NCI-H2227 (cell line): ENCODE measurements around the gene ENTHD1.
"Not testable (repeated sequence)": the region's sequence is repeated elsewhere in the genome, so short reads cannot be mapped to it uniquely, and the experiment has no call there.

Experiments used
- DNase-seq: peaks from one replicate; lab custom pipeline; 2025; ENCODE audit not compliant: unreplicated experiment; lab: John Stamatoyannopoulos, UW

ENTHD1 gene

DNA sequence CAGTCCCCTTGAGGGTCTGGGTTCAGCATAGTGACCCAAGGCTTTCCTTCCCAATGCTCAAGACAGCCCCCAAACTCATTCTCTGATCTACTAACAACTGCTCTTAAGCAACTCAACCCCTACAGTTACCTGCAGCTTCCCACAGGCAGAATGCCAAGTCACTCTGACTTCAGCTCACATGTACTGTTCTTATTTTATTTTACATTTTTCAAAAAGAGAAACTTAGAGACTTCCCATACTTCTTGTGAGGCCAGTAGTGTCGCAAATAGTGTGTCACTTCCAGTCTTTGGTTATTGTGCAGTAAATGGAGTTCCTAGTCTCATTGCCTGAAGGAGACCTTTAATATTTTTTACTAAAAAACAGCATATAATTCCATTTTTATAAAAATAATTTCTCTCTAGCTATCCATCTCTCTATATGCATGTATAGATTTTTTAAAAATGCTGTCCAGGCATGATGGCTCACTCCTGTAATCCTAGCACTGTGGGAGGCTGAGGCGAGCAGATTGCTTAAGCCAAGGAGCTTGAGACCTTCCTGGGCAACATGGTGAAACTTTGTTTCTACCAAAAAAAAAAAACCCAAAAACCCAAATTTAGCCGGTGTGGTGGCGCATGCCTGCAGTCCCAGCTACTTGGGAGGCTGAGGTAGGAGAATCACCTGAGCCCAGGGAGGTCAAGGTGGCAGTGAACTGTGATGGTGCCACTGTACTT, 41.8 kb downstream of the ENTHD1 start:
- DNase-seq: no peak

DNA sequence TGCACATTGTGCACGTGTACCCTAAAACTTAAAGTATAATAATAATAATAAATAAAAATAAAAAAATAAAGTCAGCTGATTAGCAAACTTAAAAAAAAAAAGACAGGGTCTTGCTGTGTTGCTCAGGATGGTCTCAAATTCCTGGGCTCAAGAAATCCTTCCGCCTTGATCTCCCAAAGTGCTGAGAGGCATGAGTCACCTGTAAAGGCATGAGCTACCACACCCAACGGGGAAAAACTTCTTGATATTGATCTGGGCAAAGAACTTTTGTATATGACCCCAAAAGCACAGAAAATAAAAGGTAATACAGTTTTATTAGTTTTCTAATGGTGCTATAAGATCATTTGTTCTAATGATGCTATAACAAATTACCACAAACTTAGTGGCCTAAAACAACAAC, 46.1 kb downstream of the ENTHD1 start:
- no peak for DNase-seq

DNA sequence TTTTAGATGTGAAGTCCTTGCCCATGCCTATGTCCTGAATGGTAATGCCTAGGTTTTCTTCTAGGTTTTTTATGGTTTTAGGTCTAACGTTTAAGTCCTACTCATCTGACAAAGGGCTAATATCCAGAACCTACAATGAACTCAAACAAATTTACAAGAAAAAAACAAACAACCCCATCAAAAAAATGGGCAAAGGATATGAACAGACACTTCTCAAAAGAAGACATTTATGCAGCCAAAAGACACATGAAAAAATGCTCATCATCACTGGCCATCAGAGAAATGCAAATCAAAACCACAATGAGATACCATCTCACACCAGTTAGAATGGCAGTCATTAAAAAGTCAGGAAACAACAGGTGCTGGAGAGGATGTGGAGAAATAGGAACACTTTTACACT, 47.0 kb downstream of the ENTHD1 start:
- not testable (repeated sequence) for DNase-seq

DNA sequence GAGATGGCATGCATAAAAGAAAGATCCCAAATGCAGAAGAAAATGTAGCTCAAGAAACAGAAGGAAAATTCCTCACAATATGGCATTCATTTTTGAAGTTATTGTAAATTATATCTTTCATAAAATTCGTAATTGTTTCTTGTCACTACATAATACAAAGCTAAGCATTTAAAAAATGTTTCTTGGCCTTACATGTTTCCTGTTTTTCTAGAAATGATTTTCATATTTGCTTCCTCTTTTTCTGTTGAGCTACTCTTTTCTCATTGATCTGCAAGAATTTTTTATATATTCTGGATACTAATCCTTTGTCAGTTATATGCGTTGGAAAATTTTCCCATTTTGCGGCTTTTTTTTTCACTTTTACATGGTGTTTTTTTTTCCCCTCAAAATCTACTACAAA, 48.0 kb downstream of the ENTHD1 start:
- no peak for DNase-seq

DNA sequence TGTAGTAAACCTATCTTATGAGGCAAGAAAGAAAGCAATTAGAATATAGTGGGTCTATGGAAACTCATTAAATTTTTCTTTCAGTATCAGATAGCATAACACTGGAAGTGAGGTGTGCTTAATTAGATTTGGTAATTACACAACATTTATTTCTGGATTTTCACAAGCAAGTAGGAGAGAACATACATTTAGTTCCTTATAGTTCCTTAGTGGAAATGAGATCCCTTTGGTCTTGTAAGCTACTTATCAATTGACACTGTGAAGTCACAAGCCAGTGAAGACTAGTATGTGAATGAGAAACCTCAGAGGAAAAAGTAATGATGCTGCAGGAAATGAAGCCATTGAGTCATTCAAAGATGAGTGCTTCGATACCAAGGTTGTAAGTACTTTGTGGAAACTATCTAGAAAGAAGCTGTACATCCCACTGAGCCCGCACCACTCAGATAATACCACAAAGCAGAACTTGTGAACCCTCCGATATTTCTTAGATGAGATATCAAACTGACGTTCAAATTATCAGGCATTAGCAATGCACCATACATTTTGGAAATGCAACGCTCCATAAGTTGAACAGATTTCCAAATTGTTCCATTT, 53.5 kb downstream of the ENTHD1 start:
- no peak for DNase-seq

DNA sequence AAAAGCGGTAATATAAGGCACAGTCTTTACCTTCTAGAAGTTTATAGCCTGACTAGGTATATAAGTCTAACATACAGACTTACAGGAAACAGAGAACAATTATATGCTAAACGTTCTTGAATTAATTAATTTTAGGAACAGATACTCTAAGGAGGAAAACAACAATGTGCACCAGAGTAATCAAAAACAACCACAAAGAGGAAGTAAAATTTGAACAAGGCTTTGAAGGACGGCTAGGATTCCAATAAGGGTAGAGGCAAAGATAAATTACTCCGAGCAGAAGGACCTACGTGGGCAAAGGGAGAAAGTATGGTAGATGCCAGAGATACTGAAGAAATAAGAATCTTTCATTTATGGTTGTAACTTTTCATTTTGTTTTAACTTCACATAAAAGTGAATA, 54.4 kb downstream of the ENTHD1 start:
- DNase-seq: no peak

DNA sequence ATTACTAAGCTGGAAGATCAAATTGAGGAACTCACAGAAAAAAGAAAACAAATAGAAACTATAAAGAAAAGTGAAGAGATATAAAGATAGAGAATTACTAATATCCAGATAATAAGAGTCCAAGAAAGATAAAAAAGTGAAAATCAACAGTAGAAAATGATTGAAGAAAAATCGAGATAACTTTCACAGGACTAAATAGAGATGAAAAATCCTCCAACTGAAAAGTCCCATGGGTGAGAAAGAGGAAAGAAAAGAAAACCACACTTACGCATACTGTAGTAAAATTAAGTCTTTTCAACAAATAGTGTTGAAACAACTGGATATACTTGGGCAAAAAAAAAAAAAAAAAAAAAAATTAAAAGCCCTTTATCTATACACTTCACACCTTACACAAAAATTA, 60.0 kb downstream of the ENTHD1 start:
- DNase-seq: no peak

DNA sequence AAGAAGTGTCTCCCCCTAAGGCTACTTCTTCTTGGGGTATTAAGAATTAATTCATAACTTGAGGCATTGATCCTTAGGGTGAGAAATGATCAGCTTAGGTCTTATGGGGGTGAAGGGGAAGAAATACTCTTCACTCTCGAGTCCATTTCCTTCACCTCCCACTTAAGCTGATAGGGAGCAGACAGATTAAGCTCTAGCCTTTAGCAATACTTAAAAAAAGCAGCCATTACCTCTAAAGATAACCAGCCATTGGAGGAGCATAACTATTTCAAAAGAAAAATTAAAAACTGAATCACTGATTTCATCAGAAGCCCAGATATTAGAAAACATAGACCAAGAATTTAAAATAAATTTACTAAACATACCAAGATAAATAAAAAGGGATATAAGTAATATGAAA, 60.5 kb downstream of the ENTHD1 start:
- DNase-seq: no peak

DNA sequence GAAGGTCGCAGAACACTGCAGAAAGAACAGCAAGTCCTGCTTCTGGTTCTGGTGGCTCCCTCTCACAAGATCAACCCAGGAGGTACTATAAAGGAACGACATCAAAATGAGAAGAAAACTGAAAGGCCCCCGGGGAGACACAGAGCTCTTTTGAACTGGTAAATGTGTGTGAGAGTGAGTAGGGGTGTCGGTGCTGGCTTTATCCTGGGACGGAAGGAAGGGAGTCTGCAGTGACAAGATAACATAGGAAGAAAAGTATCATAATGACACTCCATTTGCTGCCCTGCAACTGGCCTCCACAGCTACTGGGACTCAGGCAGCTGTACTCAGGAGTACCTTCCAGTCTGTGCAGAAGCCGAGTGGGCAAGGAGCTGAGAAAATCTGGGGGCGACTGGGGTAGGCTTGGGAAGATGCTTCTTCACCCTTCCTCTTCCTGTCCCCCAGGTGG, 60.9 kb downstream of the ENTHD1 start:
- no peak for DNase-seq

DNA sequence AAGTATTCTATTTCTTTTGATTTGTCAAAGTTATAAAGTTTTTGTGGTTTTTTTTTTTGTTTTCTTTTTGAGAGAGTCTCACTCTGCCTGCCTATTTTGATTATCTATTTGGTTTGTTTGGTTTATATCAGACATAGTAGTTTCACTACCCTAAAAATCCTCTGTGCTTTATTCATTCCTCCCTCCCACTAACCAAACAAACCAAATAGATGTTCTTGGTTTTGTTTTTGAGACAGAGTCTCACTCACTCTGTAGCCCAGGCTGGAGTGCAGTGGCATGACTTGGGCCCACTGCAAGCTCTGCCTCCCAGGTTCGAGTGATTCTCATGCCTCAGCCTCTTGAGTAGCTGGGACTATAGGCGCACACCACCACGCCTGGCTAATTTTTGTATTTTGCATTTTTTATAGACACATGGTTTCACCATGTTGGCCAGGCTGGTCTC, 67.9 kb downstream of the ENTHD1 start:
- no peak for DNase-seq

DNA sequence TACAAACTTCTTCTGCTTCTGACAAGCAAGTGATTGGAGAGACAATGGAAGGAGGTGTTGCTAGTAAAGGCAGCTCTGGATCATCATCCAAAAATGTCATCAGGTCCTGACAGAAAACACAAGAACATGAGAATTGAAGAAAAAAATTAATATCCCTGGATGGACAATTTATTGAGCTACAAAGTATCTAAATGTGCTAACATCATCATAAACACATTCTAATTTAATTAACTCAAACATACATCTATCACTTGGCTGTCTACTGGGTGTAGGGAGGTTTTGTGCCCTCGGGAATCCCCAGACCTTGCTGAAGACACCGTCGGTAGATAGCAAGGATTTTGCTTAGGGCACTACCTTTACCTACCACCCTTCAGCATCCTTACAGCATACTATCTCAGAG, 72.6 kb downstream of the ENTHD1 start:
- DNase-seq: no peak

DNA sequence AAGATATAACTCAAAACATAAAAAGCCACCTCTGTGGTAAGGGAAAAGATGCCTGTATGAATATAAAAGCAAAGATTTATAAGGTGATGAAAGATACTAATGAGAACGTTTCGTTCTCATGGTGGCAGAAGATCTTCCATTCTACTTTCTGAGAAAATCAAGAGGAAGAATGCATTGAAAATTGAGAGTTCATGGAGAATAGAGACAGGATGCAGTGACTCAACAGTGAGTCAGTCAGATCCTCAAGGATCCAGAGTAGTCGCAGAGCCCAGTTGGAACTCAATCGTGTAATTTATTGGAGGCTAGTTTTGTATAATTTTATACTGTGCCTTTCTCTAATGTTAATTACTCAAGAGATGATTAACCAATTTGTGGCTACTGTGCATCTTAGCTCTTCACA, 73.3 kb downstream of the ENTHD1 start:
- DNase-seq: no peak

DNA sequence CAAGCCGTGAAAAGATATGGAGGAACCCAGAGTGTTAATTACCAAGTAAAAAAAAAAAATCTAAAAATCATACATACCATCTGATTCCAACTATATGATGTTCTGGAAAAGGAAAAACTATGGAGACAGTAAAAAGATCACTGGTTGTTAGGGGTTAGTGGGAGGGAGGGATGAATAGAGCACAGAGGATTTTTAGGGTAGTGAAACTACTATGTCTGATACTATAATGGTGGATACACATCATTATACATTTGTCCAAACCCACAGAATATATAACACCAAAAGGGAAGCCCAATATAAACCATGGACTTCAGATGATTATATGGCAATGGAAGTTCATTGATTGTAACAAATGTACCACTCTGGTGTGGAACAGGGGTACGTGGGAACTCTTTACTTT, 74.1 kb downstream of the ENTHD1 start:
- no peak for DNase-seq

DNA sequence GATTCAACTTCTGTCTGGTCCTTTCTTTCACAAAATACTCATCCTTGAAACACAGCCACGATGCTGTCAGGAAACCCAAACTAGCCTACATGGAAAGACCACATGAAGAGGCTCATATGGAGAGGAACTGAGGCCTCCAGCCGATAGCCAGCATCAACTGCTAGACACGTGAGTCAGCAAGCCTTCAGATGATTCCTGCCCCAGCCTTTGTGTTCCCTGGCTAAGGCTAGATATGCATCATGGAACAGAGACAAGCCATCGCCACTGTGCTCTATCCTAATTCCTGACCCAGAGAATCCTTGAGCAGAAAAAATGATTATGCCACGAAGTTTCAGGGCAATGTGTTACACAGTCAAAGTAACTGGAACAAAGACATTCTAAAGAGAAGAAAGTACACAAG, 75.5 kb downstream of the ENTHD1 start:
- no peak for DNase-seq

DNA sequence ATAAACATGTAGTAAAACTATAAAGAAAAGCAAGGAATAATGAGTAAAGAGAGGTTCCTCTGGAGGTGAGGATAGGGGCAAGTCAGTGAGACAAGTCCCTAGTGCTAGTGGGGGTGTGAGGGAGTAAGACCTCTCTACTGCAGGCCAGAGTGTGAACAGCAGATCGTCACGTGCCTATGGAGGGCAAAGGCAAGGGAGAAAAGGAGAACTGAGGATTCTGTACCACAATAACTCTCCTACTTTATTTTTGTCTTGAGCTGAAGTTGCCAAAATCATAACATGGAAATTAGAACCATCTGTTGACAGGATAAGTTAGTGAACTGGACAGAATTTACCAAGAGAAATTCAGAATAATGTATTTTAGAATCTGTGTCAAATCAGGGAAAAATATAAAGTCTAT, 77.6 kb downstream of the ENTHD1 start:
- no peak for DNase-seq

DNA sequence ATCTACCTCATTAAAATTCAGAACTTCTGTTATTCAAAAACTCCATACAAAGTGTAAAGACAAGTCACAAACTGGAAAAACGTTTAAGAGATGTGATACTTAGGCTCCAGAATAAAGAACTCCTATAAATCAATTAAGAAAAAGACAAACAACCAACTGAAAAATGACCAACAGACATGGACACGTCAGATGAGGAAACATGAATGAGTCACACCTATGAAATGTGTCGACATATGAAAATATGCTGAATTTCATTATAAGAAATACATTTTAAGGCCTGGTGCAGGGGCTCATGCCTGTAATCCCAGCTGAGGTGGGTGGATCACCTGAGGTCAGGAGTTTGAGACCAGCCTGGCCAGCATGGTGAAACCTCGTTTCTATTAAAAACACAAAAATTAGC, 78.7 kb downstream of the ENTHD1 start:
- no peak for DNase-seq

DNA sequence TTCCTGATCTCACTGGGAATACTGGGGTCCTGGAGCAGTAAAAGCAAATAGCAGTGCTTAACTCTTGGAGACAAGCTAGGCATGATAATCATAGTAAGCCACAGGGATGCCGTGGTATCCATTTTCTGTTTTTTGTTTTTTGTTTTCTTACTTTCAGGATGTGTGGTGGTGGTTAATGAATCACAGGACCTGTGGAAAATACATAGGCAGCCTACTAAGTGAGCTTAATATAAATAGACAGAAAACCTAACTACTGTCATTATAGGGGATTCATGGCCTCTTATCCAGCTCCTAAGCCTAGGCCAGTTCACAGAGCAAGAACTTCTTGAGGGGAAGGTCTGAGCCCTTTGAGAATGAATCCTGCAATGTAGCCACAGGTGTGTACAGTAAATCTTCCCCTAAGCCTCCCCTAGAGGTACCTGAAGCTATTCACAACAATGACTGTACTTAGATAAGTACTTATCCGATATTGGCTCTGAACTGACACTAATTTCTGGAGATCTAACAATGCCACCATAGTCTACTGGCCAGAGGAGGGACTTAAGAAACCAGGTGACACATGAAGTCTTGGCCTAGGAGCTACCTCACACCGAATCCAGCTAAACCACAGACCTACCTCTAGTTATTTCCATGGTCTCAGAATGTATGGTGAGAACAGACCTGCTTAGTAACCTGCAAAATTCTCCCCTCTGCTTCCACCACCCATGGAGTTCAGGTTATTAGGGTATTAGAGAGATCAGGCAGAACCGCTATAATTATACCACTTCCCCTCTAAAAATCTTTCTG, 83.6 kb downstream of the ENTHD1 start:
- no peak for DNase-seq

DNA sequence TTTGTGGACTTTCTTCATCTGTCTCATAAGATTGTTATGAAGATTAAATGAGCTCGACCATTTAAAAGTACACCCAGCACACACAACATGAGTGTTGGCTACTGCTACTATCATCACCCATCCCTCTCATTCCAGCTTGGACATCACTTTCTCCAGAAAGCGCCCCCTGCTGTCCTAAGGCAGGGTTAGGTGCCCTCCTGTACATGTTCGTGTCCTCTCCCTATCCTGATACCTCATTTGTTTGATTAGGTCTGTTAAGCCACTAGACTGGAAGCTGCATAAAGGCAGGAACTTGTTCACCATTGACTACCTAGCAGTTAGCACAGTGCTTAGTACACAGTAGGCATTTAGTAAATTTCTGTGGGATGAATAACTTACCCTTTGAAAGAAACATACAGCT, 85.5 kb downstream of the ENTHD1 start:
- no peak for DNase-seq

DNA sequence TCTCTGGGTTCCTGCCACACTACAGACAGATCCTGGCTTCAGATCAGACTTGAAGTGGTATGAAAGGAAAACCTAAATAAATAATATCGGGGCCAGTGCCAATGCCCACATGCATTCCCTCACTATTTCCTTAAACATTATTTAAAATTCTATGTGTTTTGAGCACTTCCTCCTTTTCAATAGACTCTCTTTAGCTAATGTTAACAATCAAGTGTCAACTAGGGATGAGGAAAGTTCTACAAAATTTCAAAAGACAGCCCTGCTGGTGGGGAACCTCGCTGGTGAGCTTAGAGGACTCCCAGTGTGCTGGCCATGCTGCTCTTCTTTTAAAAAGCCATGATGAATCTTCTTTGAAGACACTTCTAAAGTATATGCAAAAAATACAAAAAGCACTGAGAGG, 87.5 kb downstream of the ENTHD1 start:
- no peak for DNase-seq

DNA sequence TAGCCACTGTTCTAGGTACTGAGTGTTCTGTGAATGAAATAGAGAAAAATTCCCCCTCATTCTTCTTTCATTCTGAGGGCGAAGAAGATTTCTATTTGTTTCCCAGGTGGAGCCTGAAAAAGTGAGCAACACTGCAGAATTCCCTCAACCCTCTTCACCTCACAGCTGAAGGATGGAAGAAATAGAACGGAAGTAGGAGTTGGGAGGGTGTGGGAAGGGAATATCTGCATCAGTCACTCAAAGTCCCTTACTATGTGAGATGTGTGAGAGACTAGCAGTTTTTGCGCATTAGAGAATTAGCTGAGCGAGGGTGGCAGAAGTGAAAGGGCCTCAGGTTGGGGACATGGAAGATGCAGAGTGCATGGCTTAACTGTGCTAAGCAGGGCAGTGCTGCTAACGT, 88.4 kb downstream of the ENTHD1 start:
- DNase-seq: no peak

DNA sequence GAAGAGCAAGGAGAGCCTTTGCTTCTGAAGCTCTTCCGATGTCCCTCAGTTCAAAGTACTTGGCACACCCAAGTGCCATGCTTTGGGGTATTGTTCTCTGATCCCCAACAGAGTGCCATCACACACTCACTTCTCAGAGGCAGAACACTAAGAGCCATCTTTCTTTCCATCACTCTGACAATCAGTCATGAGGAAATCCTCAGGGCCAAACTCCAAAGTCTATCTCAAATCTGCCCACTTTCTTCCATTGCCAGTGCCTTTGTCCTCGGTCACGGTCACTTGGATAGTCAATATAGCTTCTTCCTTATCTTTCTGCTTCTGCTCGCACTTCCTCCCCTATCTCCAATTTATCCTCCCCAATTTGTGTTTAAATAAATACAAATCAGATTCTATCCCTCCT, 90.9 kb downstream of the ENTHD1 start:
- DNase-seq: no peak

DNA sequence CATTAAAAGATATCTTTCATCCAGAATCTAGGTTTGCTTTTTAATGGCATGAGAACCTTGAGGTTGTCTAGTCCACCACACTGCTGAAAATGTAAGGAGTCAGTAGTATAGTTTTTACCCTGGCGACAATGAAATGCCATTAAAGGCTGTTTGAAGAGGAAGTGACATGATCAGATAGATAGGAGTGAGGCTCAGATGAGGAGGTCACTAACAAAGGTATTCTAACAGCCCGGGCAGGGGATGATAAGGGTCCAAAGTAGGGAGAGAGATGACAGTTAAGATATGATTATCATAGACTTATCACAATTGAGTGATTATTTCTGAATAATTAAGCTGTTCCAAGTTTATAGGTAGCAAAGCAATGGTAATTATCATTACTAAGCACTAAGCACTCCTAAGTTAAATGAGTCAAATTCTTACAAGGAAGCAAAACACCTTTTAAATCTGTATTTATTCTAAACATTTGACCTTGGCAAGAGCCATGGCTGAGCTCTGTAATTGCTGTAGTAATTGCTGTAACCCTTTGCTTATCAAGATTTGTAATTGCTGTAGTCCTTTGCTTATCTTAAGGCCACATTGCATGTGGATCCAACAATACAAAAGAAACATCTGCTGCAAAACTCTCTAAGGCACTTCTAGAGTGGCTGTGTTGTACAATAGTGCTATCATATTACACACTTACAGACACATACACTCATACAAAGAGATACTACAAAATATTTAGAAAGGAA, 92.6 kb downstream of the ENTHD1 start:
- no peak for DNase-seq
